ENCODE measurements around the gene NUP107.
"Not testable (repeated sequence)": the region's sequence is repeated elsewhere in the genome, so short reads cannot be mapped to it uniquely, and the experiment has no call there.

The NUP107 gene

GRCh38 chr12:68686595-68687521 lies at the start of gene NUP107:
Gene NUP107 (plus strand): TSS chr12:68686978. CDS start chr12:68687066, 88 bp downstream.
- TF ChIP-seq CTCF (IDR thresholded peaks at IDR 0.05; ENCODE audit: poor library complexity, severe bottlenecking), result no peak
- ATAC-seq (ENCODE audit: low read depth) (peak; percentile 94), DNase-seq (ENCODE audit: low spot score) (peak; percentile 99)
- Histone ChIP-seq H3K27me3 (ENCODE audit: insufficient read depth, poor library complexity, severe bottlenecking) (no peaks in the 10 kb centered on the region), H3K4me3 (ENCODE audit: severe bottlenecking) (peak within 1 kb of the TSS; percentile 58), H3K27ac (ENCODE audit: poor library complexity, severe bottlenecking) (peak within 1 kb of the TSS; percentile 59), H3K36me3 (ENCODE audit: low read depth) (peaks cover 35% of the 10 kb centered on the region), H3K4me1 (ENCODE audit: insufficient read depth, poor library complexity, severe bottlenecking) (peaks cover 4% of the 10 kb centered on the region), H3K9me3 (ENCODE audit: severe bottlenecking) (no peaks in the 10 kb centered on the region)

- Histone ChIP-seq H3K36me3 (ENCODE audit: low read depth) (peaks cover 27% of the 10 kb centered on the region), H3K4me1 (ENCODE audit: insufficient read depth, poor library complexity, severe bottlenecking) (peaks cover 11% of the 10 kb centered on the region)
- not testable (repeated sequence) for H3K27ac ChIP-seq (ENCODE audit: poor library complexity, severe bottlenecking); H3K27me3 ChIP-seq (ENCODE audit: insufficient read depth, poor library complexity, severe bottlenecking); ATAC-seq (ENCODE audit: low read depth); H3K4me3 ChIP-seq (ENCODE audit: severe bottlenecking); H3K9me3 ChIP-seq (ENCODE audit: severe bottlenecking); DNase-seq (ENCODE audit: low spot score)
Observed at GRCh38 chr12:68637439-68637838, 49.3 kb upstream of the NUP107 start.

GRCh38 chr12:68638171-68638570 lies 48.6 kb upstream of the NUP107 start:
- Histone ChIP-seq H3K27ac (ENCODE audit: poor library complexity, severe bottlenecking) (no peak overlapping the region), H3K4me3 (ENCODE audit: severe bottlenecking) (no peak overlapping the region), H3K27me3 (ENCODE audit: insufficient read depth, poor library complexity, severe bottlenecking) (no peaks in the 10 kb centered on the region), H3K4me1 (ENCODE audit: insufficient read depth, poor library complexity, severe bottlenecking) (peaks cover 8% of the 10 kb centered on the region), H3K36me3 (ENCODE audit: low read depth) (peaks cover 34% of the 10 kb centered on the region), H3K9me3 (ENCODE audit: severe bottlenecking) (no peaks in the 10 kb centered on the region)
- no peak for ATAC-seq (ENCODE audit: low read depth)
- no peak for DNase-seq (ENCODE audit: low spot score)
- no peak for TF ChIP-seq CTCF (IDR thresholded peaks at IDR 0.05; ENCODE audit: poor library complexity, severe bottlenecking)

GRCh38 chr12:68638721-68639395 lies 47.9 kb upstream of the NUP107 start:
- Histone ChIP-seq H3K4me3 (ENCODE audit: severe bottlenecking) (no peak overlapping the region), H3K9me3 (ENCODE audit: severe bottlenecking) (no peaks in the 10 kb centered on the region), H3K36me3 (ENCODE audit: low read depth) (peaks cover 32% of the 10 kb centered on the region), H3K4me1 (ENCODE audit: insufficient read depth, poor library complexity, severe bottlenecking) (peaks cover 8% of the 10 kb centered on the region), H3K27me3 (ENCODE audit: insufficient read depth, poor library complexity, severe bottlenecking) (no peaks in the 10 kb centered on the region), H3K27ac (ENCODE audit: poor library complexity, severe bottlenecking) (no peak overlapping the region)
- no peak for TF ChIP-seq CTCF (IDR thresholded peaks at IDR 0.05; ENCODE audit: poor library complexity, severe bottlenecking)
- DNase-seq (ENCODE audit: low spot score) (no peak), ATAC-seq (ENCODE audit: low read depth) (no peak)

- ATAC-seq (ENCODE audit: low read depth) (no peak), DNase-seq (ENCODE audit: low spot score) (no peak)
- Histone ChIP-seq H3K4me3 (ENCODE audit: severe bottlenecking) (no peak overlapping the region), H3K27ac (ENCODE audit: poor library complexity, severe bottlenecking) (no peak overlapping the region), H3K4me1 (ENCODE audit: insufficient read depth, poor library complexity, severe bottlenecking) (peaks cover 8% of the 10 kb centered on the region), H3K9me3 (ENCODE audit: severe bottlenecking) (no peaks in the 10 kb centered on the region), H3K27me3 (ENCODE audit: insufficient read depth, poor library complexity, severe bottlenecking) (no peaks in the 10 kb centered on the region), H3K36me3 (ENCODE audit: low read depth) (peaks cover 36% of the 10 kb centered on the region)
- TF ChIP-seq CTCF (IDR thresholded peaks at IDR 0.05; ENCODE audit: poor library complexity, severe bottlenecking), result no peak
Observed at GRCh38 chr12:68639396-68639767, 47.4 kb upstream of the NUP107 start.
